Stimulated activated CD8-positive, alpha-beta memory T cell treated with anti-CD3 and anti-CD28 coated beads, Interleukin-7, amount 100 ng/mL, for 48 hours (primary cell): ENCODE measurements around the gene CDCA5.
A peak's percentile ranks its signal among the peaks of the same experiment; 100 is the strongest.

Source experiments
- DNase-seq, 2 donors: peaks; one replicate each; pipeline ENCODE4 v3.0.0-alpha.2; 2020; ENCODE audit warnings: low read depth in 1 of 2; ENCODE audit errors: extremely low read depth in 1 of 2

Gene CDCA5

DNA sequence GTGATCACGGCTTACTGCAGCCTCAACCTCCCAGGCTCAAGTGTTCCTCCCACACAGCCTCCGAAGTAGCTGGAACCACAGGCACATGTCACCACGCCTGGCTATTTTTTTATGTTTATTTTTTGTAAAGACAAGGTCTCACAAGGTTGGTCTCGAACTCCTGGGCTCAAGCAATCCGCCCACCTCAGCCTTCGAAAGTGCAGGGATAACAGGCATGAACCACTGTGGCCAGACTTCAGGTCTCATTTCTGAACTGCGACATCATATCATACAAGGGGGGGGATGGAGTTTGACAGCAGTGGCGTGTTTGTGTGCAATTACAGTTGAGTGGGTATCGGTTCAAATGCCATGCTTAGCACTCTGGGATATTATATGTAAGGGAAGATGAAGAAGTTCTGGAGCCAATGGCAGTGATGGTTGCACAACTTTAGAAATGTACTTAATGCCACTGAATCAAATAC lies 32.4 kb downstream of the CDCA5 start:
- DNase-seq = no peak

DNA sequence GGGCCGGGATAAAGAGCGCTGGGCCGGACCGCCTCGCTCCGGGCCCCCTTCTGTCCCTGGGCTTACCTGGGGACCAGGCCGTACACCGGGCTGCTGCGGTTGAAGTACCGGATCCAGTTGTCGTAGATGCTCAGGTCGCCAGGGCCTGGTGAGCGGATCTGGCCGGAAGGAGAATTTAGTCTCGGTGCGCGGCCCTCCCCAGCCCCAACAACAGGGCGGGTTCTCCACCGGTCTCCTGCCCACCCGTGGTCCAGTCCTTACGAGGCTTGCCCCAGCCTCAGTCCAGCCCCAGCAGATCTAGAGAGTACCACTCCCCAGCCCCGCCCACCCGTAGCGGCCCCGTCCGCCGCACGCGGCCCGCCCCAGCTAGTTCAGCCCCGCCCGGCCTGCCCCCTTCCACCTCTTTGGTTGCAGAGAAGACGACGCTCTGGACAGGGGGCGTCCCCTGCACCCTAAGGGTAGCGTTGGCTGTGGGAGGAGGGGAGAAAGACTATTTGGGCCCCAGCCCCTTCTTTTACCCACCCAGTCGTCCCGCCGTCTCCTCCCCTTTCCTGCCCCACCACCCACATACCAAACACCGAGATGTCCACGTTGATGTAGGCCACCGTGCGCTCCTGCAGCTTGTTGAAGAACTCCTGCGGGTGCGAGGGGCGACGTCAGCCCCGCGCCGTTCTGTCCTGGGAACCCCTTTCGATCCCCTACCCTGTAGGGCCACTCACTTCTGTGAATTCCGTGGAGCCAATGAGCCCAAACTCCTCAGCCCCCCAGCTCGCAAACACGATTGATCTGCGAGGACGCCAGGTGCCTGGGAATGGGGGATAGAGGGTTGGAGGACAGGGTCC lies 36.0 kb downstream of the CDCA5 start:
- DNase-seq = no peak

DNA sequence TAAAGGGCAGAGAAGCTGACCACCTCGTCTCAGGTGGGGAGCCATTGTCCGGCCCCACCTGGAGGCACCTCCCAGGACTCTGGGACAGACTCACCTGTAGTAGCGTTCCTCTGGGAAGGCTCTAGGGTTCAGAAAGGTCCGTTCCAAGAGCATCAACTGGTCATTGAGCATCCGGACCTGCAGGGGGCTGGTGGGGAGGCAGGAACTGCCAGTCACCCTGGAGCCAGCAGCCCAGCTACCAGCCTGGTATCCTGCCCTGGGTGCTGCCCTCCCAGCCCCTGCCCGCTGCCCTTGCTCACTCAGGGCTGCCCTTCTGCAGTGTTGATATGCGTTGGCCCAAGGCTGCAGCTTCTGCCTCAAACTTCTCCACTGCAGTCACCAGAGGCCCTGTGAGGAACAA lies 38.1 kb downstream of the CDCA5 start:
- no peak for DNase-seq

DNA sequence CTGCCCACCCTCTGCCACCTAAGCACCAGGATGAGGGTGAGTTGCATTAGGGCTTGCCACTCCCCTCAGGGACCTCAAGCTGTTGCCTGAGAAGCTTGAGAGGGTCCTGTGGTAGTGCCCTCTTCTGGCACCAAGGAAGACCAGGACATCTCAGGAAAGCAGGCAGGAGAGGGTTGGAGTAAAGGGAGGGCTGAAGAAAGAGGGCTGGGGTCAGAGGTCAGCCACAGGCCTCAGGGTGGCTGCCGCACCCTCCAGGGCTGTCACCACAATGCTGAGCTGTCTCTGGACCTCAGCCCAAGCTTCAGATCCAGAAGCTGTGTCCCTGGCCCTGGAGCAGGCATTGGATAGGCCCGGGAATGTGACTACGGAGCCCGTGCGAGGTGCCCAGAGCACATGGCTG lies 38.8 kb downstream of the CDCA5 start:
- no peak for DNase-seq

DNA sequence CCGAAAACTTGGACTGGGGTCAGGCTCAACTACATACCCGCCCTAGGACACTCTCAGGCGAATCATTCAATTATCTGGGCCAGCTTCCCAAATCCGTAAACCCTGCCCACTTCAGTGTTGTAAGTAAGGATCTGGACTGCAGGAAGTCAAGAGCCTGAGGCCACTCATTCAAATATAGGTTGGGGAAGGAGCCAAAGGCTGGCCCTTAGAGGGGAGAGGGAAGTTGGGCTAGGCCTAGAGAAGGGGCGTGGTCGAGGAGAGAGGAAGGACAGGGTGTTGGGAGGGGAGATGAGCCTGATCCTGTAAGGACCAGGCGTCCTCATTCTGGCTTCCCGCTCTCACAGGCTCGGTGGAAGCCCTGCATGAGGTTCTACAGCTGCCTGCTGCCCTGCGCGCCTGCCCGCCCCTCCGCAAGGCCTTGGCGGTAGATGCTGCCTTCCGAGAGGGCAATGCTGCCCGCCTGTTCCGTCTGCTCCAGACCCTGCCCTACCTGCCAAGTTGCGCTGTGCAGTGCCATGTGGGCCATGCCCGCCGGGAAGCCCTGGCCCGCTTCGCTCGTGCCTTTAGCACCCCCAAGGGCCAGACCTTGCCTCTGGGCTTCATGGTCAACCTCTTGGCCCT lies 39.8 kb downstream of the CDCA5 start:
- no peak for DNase-seq

DNA sequence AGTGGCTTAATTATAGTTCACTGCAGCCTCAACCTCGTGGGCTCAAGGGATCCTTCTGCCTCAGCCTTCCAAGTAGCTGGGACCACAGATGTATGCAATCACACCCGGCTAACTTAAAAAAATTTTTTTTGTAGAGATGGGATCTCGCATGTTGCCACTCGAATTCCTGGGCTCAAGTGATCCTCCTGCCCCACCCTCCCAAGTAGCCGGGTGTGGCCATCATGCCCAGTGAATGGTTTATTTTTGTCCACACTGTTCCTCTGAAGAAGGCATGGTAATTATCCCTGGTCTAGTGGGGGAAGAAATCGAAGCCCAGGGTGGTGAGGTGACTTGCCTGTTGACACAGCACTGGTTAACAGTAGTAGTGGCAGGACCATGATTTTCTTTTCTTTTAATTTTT lies 40.9 kb downstream of the CDCA5 start:
- DNase-seq = no peak

DNA sequence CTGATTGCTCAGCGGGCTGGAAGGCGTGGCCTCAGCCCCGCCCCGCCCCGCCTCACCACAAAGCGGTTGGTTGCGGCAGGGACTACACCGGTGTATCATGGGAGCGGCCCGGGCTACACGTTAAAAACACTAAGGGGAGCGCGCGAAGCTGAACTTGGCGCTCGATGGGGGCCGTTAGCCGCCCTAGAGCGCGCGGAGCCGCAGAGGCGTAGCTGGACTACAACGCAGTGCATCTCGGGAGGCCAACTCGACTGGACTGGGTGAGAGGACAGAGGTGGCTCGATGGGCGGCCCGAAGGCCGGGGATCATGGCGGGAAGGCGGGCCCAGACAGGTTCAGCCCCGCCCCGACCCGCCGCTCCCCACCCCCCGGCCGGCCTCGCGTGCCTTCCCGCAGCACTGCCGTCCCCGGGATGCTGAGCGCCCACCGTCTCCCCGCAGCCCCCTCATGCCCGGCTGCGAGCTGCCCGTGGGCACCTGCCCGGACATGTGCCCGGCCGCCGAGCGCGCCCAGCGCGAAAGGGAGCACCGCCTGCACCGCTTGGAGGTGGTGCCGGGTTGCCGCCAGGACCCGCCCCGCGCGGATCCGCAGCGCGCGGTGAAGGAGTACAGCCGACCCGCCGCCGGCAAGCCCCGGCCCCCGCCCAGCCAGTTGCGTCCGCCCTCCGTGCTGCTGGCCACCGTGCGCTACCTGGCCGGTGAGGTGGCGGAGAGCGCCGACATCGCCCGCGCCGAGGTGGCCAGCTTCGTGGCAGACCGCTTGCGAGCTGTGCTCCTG lies 42.8 kb downstream of the CDCA5 start, which contains the start of gene SAC3D1:
TSS of gene SAC3D1 (plus strand) at position 364 of the 776 bp plus-strand sequence. CDS start at position 447, 83 bp downstream.
- DNase-seq = peak; percentile 84 to 92

DNA sequence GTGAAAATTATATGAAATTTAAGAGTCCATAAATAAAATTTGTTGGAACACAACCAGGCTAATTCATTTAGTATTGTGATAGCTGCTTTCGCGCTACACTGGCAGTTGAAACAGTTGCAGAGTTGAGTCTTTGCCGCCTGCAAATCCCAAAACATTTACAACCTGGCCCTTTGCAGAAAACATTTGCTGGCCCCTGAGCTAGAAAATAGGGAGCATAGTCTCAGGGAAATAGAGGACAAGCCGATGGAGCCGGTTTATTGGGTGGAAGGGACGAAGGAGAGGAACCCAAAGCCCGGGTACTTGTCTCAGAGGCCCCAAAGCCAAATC lies 43.4 kb downstream of the CDCA5 start:
- no peak for DNase-seq

DNA sequence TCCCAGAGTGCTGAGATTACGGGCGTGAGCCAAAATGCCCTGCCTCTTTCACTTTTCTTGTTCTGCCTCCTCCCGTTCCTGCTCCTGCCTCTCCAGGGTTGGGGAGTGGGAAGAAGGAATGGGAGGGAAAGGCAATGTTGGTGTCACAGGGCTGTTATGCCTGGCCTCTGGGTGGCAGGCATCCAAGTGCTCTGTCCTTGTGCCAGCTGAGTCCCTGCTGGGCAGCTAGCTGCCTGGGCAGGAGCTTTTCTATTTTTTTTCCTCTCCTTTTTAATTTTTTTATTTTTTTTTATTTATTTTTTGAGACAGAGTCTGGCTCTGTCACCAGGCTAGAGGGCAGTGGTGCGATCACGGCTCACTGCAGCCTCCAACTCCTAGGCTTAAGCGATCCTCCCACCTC lies 46.9 kb downstream of the CDCA5 start:
- DNase-seq = no peak

DNA sequence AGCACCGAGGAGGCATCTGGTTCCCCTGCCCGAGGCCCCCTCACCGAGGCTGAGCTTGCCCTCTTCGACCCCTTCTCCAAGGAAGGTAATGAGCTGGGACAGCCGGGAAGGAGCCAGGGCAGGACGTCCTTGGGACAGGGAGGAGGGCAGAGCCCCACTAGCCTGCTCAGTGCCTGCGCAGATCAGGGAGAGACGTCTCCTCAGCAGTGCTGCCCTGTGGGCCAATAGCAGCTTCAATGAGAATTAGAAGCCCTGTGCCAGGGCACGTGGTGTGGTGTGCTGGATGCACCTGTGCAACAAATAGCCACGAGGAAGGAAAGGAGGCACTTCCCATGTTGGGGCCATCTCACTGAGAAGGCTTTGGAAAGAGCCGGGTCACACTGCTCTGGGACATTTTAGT lies 48.3 kb downstream of the CDCA5 start:
- no peak for DNase-seq

DNA sequence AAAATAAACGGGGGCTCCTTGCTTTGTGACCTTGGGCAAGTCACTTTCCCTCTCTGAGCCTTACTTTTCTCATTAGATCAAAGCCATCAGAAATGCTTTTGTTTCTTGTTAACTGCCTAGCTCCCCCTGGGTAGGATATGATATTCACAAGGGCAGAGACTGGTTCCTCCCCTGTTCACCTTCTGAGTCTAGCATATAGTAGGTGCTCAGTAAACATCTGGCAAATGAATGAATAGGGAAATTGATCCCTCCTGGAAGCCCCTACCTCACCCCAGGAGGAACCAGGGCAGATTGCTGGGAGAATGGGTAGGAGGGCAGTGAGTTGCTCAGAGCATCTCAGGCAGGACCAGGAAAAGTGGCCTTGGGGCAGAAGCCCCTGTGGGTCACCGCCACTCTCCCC lies 49.4 kb downstream of the CDCA5 start:
- no peak for DNase-seq

DNA sequence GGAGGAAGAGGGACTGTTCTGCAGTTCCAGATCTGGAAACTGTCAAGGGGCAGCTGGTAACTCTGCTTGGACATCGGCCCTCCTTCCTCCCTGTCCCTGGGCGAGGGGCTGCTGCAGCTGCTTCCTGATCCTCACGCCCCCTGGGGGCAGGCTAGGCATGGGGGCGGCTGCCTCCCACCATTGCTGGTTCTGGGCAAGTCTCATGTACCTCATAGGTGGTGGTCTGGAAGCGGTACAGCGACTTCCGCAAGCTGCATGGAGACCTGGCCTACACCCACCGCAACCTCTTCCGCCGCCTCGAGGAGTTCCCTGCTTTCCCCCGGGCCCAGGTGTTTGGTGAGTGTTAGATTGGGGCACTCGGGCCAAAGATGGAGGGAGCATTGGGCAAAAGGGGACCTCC lies 51.6 kb downstream of the CDCA5 start:
- DNase-seq = no peak
